ENCODE results near the gene GNAI3.

GNAI3 gene

GRCh38 chr1:109629372-109630030, 81.1 kb downstream of the GNAI3 start:
- no peak for TF ChIP-seq CTCF (IDR thresholded peaks at IDR 0.05; ENCODE audit: low read depth, low read length)
- H3K4me3 ChIP-seq (ENCODE audit: low read depth, low read length) = no peak overlapping the region

GRCh38 chr1:109630081-109630897, 81.9 kb downstream of the GNAI3 start:
- H3K4me3 ChIP-seq (ENCODE audit: low read depth, low read length) = no peak overlapping the region
- peak; percentile 10; the same call in 1 of the 2 replicates for TF ChIP-seq CTCF (IDR thresholded peaks at IDR 0.05; ENCODE audit: low read depth, low read length)

- no peak overlapping the region for H3K4me3 ChIP-seq (ENCODE audit: low read depth, low read length)
- no peak for TF ChIP-seq CTCF (IDR thresholded peaks at IDR 0.05; ENCODE audit: low read depth, low read length)
Observed at GRCh38 chr1:109630898-109631512, 82.6 kb downstream of the GNAI3 start.

GRCh38 chr1:109631513-109632505, 83.4 kb downstream of the GNAI3 start:
- no peak for TF ChIP-seq CTCF (IDR thresholded peaks at IDR 0.05; ENCODE audit: low read depth, low read length)
- no peak overlapping the region for H3K4me3 ChIP-seq (ENCODE audit: low read depth, low read length)

GRCh38 chr1:109632671-109633346, 84.4 kb downstream of the GNAI3 start:
- TF ChIP-seq CTCF (IDR thresholded peaks at IDR 0.05; ENCODE audit: low read depth, low read length) = no peak
- no peak overlapping the region for H3K4me3 ChIP-seq (ENCODE audit: low read depth, low read length)

- TF ChIP-seq CTCF (IDR thresholded peaks at IDR 0.05; ENCODE audit: low read depth, low read length) = no peak
- H3K4me3 ChIP-seq (ENCODE audit: low read depth, low read length) = no peak overlapping the region
Observed at GRCh38 chr1:109634292-109634691, 85.9 kb downstream of the GNAI3 start.

All from WI38 (cell line).